ENCODE results near the gene OGDH.

Gene OGDH

DNA sequence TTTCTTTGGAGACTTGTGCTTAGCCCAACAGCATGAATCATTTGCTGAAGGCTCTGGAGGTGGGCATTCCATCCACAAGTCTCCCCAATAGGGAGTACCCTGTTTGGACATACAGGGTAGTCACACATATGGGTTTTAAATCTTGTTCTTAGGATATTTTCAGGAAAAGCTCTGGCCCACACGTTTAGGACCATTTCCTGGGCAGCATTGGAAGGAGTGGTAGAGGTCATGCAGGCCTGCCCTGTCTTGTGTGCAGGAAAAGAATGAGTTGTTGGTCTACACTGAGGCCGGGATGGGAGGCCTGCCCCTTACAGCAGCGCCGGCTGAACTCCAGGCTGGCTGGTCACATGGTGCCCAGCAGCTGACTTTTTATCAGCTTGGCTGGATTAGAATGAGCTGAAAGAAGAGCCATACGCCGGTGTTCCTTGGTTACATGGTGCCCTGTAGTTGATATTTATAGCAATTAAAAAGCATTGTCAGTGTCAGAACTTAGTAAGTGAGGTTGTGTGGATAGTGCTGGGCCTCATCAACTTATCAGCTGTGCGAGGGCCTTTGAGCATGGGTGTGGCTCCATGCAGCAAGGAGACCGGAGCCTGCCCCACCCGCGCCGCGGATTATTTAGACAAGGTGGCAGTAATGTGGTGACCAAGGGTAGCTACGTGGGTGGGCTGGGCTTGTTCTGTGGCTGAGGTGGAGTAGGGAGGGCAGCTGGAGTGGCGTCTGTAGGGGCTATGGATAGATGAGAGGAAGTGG, 28.6 kb downstream of the OGDH start:
- Histone ChIP-seq H3K9me3 (ENCODE audit: control insufficient read depth, insufficient read depth, low read depth, low read length) (no peaks in the 10 kb centered on the region), H3K27ac (ENCODE audit: extremely low read depth, low read depth, low read length) (peak overlapping the region; percentile 47), H3K4me3 (ENCODE audit: low read depth, low read length) (no peak overlapping the region), H3K36me3 (ENCODE audit: control insufficient read depth in 2 of 2, insufficient read depth in 1 of 2, low read length in 2 of 2) (no peaks in the 10 kb centered on the region), H3K4me1 (ENCODE audit: control insufficient read depth, insufficient read depth, low read length) (peaks cover 26% of the 10 kb centered on the region)
- POLR2A ChIA-PET: interaction anchor here (0.6 to 2.2 kb wide), 5 partner anchors 11 to 213 kb away, joined by 3 to 4 read pairs (median 3); partner anchors contain the start of genes DDX56, H2AZ2 and OGDH
- CTCF ChIA-PET: interaction anchor here (0.6 to 0.8 kb wide), 4 partner anchors 10 to 338 kb away, joined by 3 to 6 read pairs (median 4); no protein-coding TSS in a partner anchor
- TF ChIP-seq ZNF19 (tag by site-specific recombination; IDR thresholded peaks at IDR 0.05; ENCODE audit: low read depth) (no peak), EGR2 (tag by site-specific recombination; IDR thresholded peaks at IDR 0.05; ENCODE audit: low read depth) (0 out of 2 replicates have a peak, but pooled peaks have one; percentile 12), KLF1 (tag by site-specific recombination; IDR thresholded peaks at IDR 0.05) (peak; percentile 97), ZFHX2 (tag by site-specific recombination; conservative IDR thresholded peaks at IDR 0.05) (0 out of 2 replicates have a peak, but pooled peaks have one; percentile 14), SALL2 (tag by site-specific recombination; IDR thresholded peaks at IDR 0.05; ENCODE audit: borderline replicate concordance) (no peak)
- TF ChIP-seq, protein P1, sequence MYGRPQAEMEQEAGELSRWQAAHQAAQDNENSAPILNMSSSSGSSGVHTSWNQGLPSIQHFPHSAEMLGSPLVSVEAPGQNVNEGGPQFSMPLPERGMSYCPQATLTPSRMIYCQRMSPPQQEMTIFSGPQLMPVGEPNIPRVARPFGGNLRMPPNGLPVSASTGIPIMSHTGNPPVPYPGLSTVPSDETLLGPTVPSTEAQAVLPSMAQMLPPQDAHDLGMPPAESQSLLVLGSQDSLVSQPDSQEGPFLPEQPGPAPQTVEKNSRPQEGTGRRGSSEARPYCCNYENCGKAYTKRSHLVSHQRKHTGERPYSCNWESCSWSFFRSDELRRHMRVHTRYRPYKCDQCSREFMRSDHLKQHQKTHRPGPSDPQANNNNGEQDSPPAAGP (tag by site-specific recombination; IDR thresholded peaks at IDR 0.05): 0 out of 2 replicates have a peak, but pooled peaks have one; percentile 42

DNA sequence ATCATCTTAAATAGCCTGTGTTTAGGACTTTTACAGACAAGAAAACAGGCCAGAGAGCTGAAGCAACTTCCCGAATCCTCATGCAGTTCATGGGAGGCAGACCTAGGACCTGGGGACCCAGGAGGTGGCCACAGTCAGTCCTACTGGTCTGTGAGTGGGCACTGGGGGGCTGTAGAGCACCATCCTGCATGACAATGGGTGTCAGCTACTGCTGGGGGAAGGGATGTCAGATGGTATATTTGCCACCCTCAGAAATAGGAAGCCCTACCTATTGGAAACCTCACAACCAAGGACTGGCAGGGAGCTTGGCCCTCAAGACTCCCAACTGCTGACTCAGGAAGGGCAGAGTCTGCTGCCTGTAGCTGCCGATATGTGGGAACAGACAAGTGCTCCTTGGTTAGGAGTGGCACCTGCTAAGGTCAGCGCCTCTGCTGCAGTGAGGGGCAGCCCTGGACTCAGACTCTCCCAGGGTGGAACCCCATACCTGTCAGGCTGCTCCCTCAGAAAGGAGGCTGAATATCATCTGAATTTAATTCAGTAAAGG, 29.7 kb downstream of the OGDH start:
- Histone ChIP-seq H3K9me3 (ENCODE audit: control insufficient read depth, insufficient read depth, low read depth, low read length) (no peaks in the 10 kb centered on the region), H3K27ac (ENCODE audit: extremely low read depth, low read depth, low read length) (no peak overlapping the region), H3K36me3 (ENCODE audit: control insufficient read depth in 2 of 2, insufficient read depth in 1 of 2, low read length in 2 of 2) (no peaks in the 10 kb centered on the region), H3K4me1 (ENCODE audit: control insufficient read depth, insufficient read depth, low read length) (peaks cover 27% of the 10 kb centered on the region), H3K4me3 (ENCODE audit: low read depth, low read length) (no peak overlapping the region)
- TF ChIP-seq, protein P2, sequence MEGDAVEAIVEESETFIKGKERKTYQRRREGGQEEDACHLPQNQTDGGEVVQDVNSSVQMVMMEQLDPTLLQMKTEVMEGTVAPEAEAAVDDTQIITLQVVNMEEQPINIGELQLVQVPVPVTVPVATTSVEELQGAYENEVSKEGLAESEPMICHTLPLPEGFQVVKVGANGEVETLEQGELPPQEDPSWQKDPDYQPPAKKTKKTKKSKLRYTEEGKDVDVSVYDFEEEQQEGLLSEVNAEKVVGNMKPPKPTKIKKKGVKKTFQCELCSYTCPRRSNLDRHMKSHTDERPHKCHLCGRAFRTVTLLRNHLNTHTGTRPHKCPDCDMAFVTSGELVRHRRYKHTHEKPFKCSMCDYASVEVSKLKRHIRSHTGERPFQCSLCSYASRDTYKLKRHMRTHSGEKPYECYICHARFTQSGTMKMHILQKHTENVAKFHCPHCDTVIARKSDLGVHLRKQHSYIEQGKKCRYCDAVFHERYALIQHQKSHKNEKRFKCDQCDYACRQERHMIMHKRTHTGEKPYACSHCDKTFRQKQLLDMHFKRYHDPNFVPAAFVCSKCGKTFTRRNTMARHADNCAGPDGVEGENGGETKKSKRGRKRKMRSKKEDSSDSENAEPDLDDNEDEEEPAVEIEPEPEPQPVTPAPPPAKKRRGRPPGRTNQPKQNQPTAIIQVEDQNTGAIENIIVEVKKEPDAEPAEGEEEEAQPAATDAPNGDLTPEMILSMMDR (tag by site-specific recombination; IDR thresholded peaks at IDR 0.05): peak; percentile 32; the same call in 1 of the 2 replicates
- no peak for TF ChIP-seq ZNF621 (tag by site-specific recombination; IDR thresholded peaks at IDR 0.05)
- POLR2A ChIA-PET: interaction anchor here (0.5 kb wide), 1 partner anchor 97 kb away, joined by 3 read pairs; no protein-coding TSS in a partner anchor
- CTCF ChIA-PET: interaction anchor here (0.7 kb wide), 1 partner anchor 10 kb away, joined by 3 read pairs; no protein-coding TSS in a partner anchor

DNA sequence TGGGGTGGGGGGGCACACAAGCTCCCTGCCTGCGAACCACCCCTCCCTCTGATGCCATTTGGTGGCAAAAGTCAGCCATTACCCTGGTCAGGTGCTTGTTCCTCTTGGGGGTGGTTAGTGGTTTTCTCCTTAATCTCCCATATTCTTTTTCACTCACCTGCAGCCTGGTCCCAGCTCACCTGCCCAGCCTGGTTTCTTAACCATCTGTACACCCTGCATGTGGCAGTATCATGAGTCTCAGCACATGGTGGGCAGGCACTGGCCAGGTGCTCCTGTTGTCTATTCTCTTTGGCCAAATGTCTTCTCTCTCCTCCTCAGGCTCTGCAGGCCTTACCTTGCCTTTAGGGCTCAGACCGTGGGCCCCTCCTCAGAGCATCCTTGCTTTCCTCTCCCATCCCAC, 30.5 kb downstream of the OGDH start:
- H3K4me1 ChIP-seq (ENCODE audit: control insufficient read depth, insufficient read depth, low read length): peaks cover 25% of the 10 kb centered on the region
- no peaks in the 10 kb centered on the region for H3K9me3 ChIP-seq (ENCODE audit: control insufficient read depth, insufficient read depth, low read depth, low read length)
- POLR2A ChIA-PET: no interaction called here
- H3K4me3 ChIP-seq (ENCODE audit: low read depth, low read length): no peak overlapping the region
- H3K36me3 ChIP-seq (ENCODE audit: control insufficient read depth in 2 of 2, insufficient read depth in 1 of 2, low read length in 2 of 2): no peaks in the 10 kb centered on the region
- TF ChIP-seq ZNF558 (tag by site-specific recombination; IDR thresholded peaks at IDR 0.05) (no peak), ZBTB1 (tag by site-specific recombination; IDR thresholded peaks at IDR 0.05) (no peak), ZNF266 (tag by site-specific recombination; IDR thresholded peaks at IDR 0.05; ENCODE audit: low read depth) (no peak), SCRT2 (tag by site-specific recombination; IDR thresholded peaks at IDR 0.05) (peak; percentile 51), KLF8 (tag by site-specific recombination; IDR thresholded peaks at IDR 0.05) (no peak)
- H3K27ac ChIP-seq (ENCODE audit: extremely low read depth, low read depth, low read length): no peak overlapping the region
- CTCF ChIA-PET: no interaction called here
